H9 (cell line): ENCODE data around the gene IQGAP3. TPM values are rescaled to one million over a fixed set of nuclear protein-coding genes. Genes with fewer than 3 reads are reported as not detected.

Source experiments
- DNase-seq: peaks from one replicate; pipeline ENCODE4 v3.0.0-alpha.2; 2017
- H2AFZ ChIP-seq: one replicate; pipeline ENCODE4 v1.6.1; 2013; ENCODE audit warnings: mild to moderate bottlenecking, low read length, control low read depth, moderate library complexity
- H2AK5ac ChIP-seq: 2 replicates; pipeline ENCODE4 v1.6.1; 2013; ENCODE audit warnings: low read length, control low read depth, mixed read lengths; ENCODE audit not compliant: insufficient read length
- H2BK120ac ChIP-seq: one replicate; pipeline ENCODE4 v1.6.1; 2013; ENCODE audit warnings: low read depth, mild to moderate bottlenecking, low read length, control low read depth, inconsistent platforms; ENCODE audit not compliant: poor library complexity, severe bottlenecking
- H2BK12ac ChIP-seq: 2 replicates; pipeline ENCODE4 v1.6.1; 2013; ENCODE audit warnings: low read length, control low read depth, mixed read lengths, low read depth; ENCODE audit not compliant: insufficient read length
- H2BK15ac ChIP-seq: 2 replicates; pipeline ENCODE4 v1.6.1; 2013; ENCODE audit warnings: low read depth, low read length, control low read depth
- H2BK20ac ChIP-seq: one replicate; pipeline ENCODE4 v1.6.1; 2013; ENCODE audit warnings: low read depth, mild to moderate bottlenecking, low read length, control low read depth, inconsistent platforms; ENCODE audit not compliant: poor library complexity, severe bottlenecking
- H2BK5ac ChIP-seq: 2 replicates; pipeline ENCODE4 v1.6.1; 2013; ENCODE audit warnings: low read length, control low read depth, mixed read lengths; ENCODE audit not compliant: insufficient read length
- H3K14ac ChIP-seq: 2 replicates; pipeline ENCODE4 v1.6.1; 2013; ENCODE audit warnings: low read length, control low read depth; ENCODE audit not compliant: insufficient read depth
- H3K18ac ChIP-seq: 2 replicates; pipeline ENCODE4 v1.6.1; 2013; ENCODE audit warnings: low read depth, mild to moderate bottlenecking, mixed read lengths, low read length, control low read depth; ENCODE audit not compliant: insufficient read length
- H3K23ac ChIP-seq: 2 replicates; pipeline ENCODE4 v1.6.1; 2013; ENCODE audit warnings: low read length, control low read depth, mixed read lengths, low read depth; ENCODE audit not compliant: insufficient read length
- H3K23me2 ChIP-seq: 2 replicates; pipeline ENCODE4 v1.6.1; 2013; ENCODE audit warnings: low read depth, mild to moderate bottlenecking, mixed read lengths, low read length, control low read depth; ENCODE audit not compliant: insufficient read length, poor library complexity, severe bottlenecking
- H3K27ac ChIP-seq: 2 replicates; pipeline ENCODE4 v1.5.1; 2013; ENCODE audit warnings: low read length, control low read depth, mixed read lengths, low read depth; ENCODE audit not compliant: insufficient read length
- H3K27me3 ChIP-seq: 2 replicates; pipeline ENCODE4 v1.6.1; 2013; ENCODE audit warnings: low read length, control low read depth, inconsistent platforms; ENCODE audit not compliant: insufficient read depth
- H3K4ac ChIP-seq: 2 replicates; pipeline ENCODE4 v1.6.1; 2013; ENCODE audit warnings: low read depth, mild to moderate bottlenecking, control low read depth, inconsistent platforms, low read length, moderate library complexity
- H3K4me1 ChIP-seq: 2 replicates; pipeline ENCODE4 v1.6.1; 2013; ENCODE audit warnings: low read length, control low read depth, inconsistent platforms; ENCODE audit not compliant: insufficient read depth
- H3K4me2 ChIP-seq: 2 replicates; pipeline ENCODE4 v1.6.1; 2013; ENCODE audit warnings: low read length, control low read depth, mixed read lengths; ENCODE audit not compliant: insufficient read length, insufficient read depth
- H3K56ac ChIP-seq: 2 replicates; pipeline ENCODE4 v1.6.1; 2013; ENCODE audit warnings: low read depth, mild to moderate bottlenecking, mixed read lengths, low read length, control low read depth; ENCODE audit not compliant: insufficient read length
- H3K79me1 ChIP-seq: 2 replicates; pipeline ENCODE4 v1.6.1; 2013; ENCODE audit warnings: low read depth, mild to moderate bottlenecking, moderate library complexity, low read length, control low read depth, inconsistent platforms; ENCODE audit not compliant: insufficient read depth, poor library complexity, severe bottlenecking
- H3K79me2 ChIP-seq: 2 replicates; pipeline ENCODE4 v1.6.1; 2013; ENCODE audit warnings: low read length, control low read depth, inconsistent platforms; ENCODE audit not compliant: insufficient read depth
- H3K9ac ChIP-seq: 2 replicates; pipeline ENCODE4 v1.6.1; 2013; ENCODE audit warnings: low read length, control low read depth, mixed read lengths; ENCODE audit not compliant: insufficient read length; ENCODE audit errors: extremely low read depth
- H3K9me3 ChIP-seq: one replicate; pipeline ENCODE4 v1.6.1; 2013; ENCODE audit warnings: low read depth, low read length, inconsistent platforms; ENCODE audit not compliant: control insufficient read depth
- H3T11ph ChIP-seq: one replicate; pipeline ENCODE4 v1.6.1; 2013; ENCODE audit warnings: mild to moderate bottlenecking, low read length, control low read depth, inconsistent platforms
- H4K20me1 ChIP-seq: one replicate; pipeline ENCODE4 v1.6.1; 2013; ENCODE audit not compliant: control insufficient read depth, insufficient read length, insufficient read depth
- H4K5ac ChIP-seq: 2 replicates; pipeline ENCODE4 v1.6.1; 2013; ENCODE audit warnings: low read depth, mild to moderate bottlenecking, mixed read lengths, low read length, control low read depth; ENCODE audit not compliant: insufficient read length
- H4K8ac ChIP-seq: replicated peaks from 2 replicates; pipeline ENCODE4 v1.6.1; 2013; ENCODE audit warnings: low read length, control low read depth, mixed read lengths, low read depth; ENCODE audit not compliant: insufficient read length
- H4K91ac ChIP-seq: 2 replicates; pipeline ENCODE4 v1.6.1; 2013; ENCODE audit warnings: low read depth, mild to moderate bottlenecking, moderate library complexity, mixed read lengths, low read length, control low read depth; ENCODE audit not compliant: insufficient read length
- H3K27ac Mint-ChIP-seq, 3 experiments: 2 replicates in 2 of 3; 3 replicates in 1 of 3; pipeline ENCODE4 v1.8.0; 2020 to 2021; ENCODE audit warnings: mixed read lengths in 3 of 3, mild to moderate bottlenecking in 1 of 3, moderate library complexity in 1 of 3
- H3K27me3 Mint-ChIP-seq: 2 replicates; pipeline ENCODE4 v1.8.0; 2021; ENCODE audit warnings: low read depth, mild to moderate bottlenecking, moderate library complexity, mixed read lengths
- H3K36me3 Mint-ChIP-seq, 3 experiments: 2 replicates in 2 of 3; 3 replicates in 1 of 3; pipeline ENCODE4 v1.8.0; 2020 to 2021; ENCODE audit warnings: low read depth in 3 of 3, mixed read lengths in 3 of 3; ENCODE audit not compliant: insufficient read depth in 1 of 3
- H3K4me1 Mint-ChIP-seq, 2 experiments: 2 replicates each; pipeline ENCODE4 v1.8.0; 2020; ENCODE audit warnings: mixed read lengths in 2 of 2
- H3K4me3 Mint-ChIP-seq, 2 experiments: 2 replicates in 1 of 2; 3 replicates in 1 of 2; pipeline ENCODE4 v1.8.0; 2020 to 2021; ENCODE audit warnings: mild to moderate bottlenecking in 2 of 2, mixed read lengths in 2 of 2, moderate library complexity in 1 of 2
- H3K9me3 Mint-ChIP-seq, 2 experiments: 2 replicates in 1 of 2; 3 replicates in 1 of 2; pipeline ENCODE4 v1.8.0; 2020; ENCODE audit warnings: mild to moderate bottlenecking in 2 of 2, mixed read lengths in 2 of 2, moderate library complexity in 1 of 2
- WGBS: extraction: QIAGEN DNeasy Blood & Tissue Kit; methylation state at CpG from one replicate; pipeline ENCODE4 v1.1.7; 2013; ENCODE audit warnings: missing lambda C conversion rate, low lambda C conversion rate, mixed read lengths; ENCODE audit not compliant: insufficient read length; ENCODE audit errors: extremely low coverage; 5-methylcytosine and 5-hydroxymethylcytosine counted together
- total RNA-seq: library from RNA; stranded (reverse); gene quantifications from 2 replicates; pipeline ENCODE4 v1.2.1, GENCODE V29; 2021
- TF ChIP-seq, protein P1 (sequence below): fragments of 200-600 bp; sonication (generic); conservative IDR thresholded peaks from 3 replicates; pipeline ENCODE4 v1.8.0; 2021; ENCODE audit warnings: antibody characterized with exemption, mild to moderate bottlenecking

The IQGAP3 gene
- total RNA-seq, 1 experiment from 2014 or later, result 24.5 TPM

DNA sequence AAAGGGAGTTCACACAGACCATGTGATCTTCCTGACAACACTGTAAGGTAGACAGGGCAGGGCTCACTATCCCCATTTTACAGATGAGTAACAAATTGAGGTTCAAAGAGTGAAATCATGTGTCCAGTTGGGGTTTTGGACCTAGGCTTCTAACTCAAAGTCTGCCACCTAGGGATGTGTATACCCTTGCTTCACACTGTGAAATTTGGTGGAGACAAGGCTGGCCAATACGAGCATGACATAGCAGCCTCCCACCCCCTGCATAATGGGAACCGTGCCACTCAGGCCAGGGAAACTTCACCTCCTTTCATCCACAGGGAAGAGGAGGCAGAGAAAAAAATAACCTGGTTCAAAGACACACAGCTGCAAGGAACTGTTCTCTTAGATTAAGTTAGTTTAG is 6.8 kb downstream of the IQGAP3 start:
- Histone ChIP-seq H3K14ac (no peak overlapping the region), H3K56ac (no peak overlapping the region), H2BK120ac (no peak overlapping the region), H2AK5ac (no peak overlapping the region), H3K23me2 (no peaks in the 10 kb centered on the region), H3K79me1 (no peaks in the 10 kb centered on the region), H4K20me1 (no peaks in the 10 kb centered on the region), H3K4me2 (no peak overlapping the region), H3K4me1 (no peaks in the 10 kb centered on the region), H4K91ac (no peak overlapping the region), H3K9ac (no peak overlapping the region), H2BK12ac (no peak overlapping the region), H4K8ac (no peak overlapping the region), H4K5ac (no peak overlapping the region), H3K27ac (no peak overlapping the region), H3K79me2 (no peaks in the 10 kb centered on the region), H3K9me3 (no peaks in the 10 kb centered on the region), H2BK20ac (no peak overlapping the region), H3T11ph (no peak overlapping the region), H2BK5ac (no peak overlapping the region), H2BK15ac (no peak overlapping the region), H3K18ac (no peak overlapping the region), H3K23ac (no peak overlapping the region), H2AFZ (no peak overlapping the region), H3K4ac (no peak overlapping the region), H3K27me3 (no peaks in the 10 kb centered on the region)
- Mint-ChIP-seq H3K9me3 (no peaks in the 10 kb centered on the region), H3K36me3 (peaks cover 19 to 68% (median 59%) of the 10 kb centered on the region in 3 experiments), H3K27ac (no peak overlapping the region), H3K4me1 (no peaks in the 10 kb centered on the region), H3K27me3 (no peaks in the 10 kb centered on the region), H3K4me3 (no peak overlapping the region)
- TF ChIP-seq, protein P1, sequence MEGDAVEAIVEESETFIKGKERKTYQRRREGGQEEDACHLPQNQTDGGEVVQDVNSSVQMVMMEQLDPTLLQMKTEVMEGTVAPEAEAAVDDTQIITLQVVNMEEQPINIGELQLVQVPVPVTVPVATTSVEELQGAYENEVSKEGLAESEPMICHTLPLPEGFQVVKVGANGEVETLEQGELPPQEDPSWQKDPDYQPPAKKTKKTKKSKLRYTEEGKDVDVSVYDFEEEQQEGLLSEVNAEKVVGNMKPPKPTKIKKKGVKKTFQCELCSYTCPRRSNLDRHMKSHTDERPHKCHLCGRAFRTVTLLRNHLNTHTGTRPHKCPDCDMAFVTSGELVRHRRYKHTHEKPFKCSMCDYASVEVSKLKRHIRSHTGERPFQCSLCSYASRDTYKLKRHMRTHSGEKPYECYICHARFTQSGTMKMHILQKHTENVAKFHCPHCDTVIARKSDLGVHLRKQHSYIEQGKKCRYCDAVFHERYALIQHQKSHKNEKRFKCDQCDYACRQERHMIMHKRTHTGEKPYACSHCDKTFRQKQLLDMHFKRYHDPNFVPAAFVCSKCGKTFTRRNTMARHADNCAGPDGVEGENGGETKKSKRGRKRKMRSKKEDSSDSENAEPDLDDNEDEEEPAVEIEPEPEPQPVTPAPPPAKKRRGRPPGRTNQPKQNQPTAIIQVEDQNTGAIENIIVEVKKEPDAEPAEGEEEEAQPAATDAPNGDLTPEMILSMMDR, result no peak
- DNase-seq, result no peak
- no CpG with 5 or more reads among the region's 2 CpGs for WGBS
